Lower leg skin (tissue), 4 donors: ENCODE results near the gene ATF6. TPM values are rescaled to one million over a fixed set of nuclear protein-coding genes. Genes with fewer than 3 reads are reported as not detected.

ENCODE experiments used
- DNase-seq, 2 donors: peaks; one replicate each; pipeline ENCODE4 v3.0.0-alpha.2; 2019; ENCODE audit warnings: low spot score in 2 of 2
- H3K4me3 ChIP-seq: fragments of 200-600 bp; sonication (generic); 2 replicates; pipeline ENCODE4 v1.5.1; 2017; ENCODE audit warnings: mild to moderate bottlenecking, low read depth; ENCODE audit not compliant: poor library complexity, severe bottlenecking
- POLR2A ChIP-seq, 2 donors: fragments of 450-650 bp; IDR thresholded peaks; one replicate each; pipeline ENCODE4 v1.6.1; 2016 to 2017; ENCODE audit warnings: antibody characterized with exemption in 2 of 2, mild to moderate bottlenecking in 1 of 2, moderate library complexity in 1 of 2
- whole genome bisulfite sequencing, 2 donors: methylation state at CpG; one replicate each; pipeline ENCODE4 v1.1.5; 2018; 5-methylcytosine and 5-hydroxymethylcytosine counted together
- intact Hi-C: fragments of 100-400 bp; cut with DNase I; formaldehyde crosslinking; loops from one replicate; pipeline ENCODE4 v1.15.0; 2023; ENCODE audit warnings: low total_unique reads
- total RNA-seq, 4 donors: library from RNA; depleted of rRNA; stranded (reverse); fragments of >200 nt; gene quantifications; one replicate each; pipeline ENCODE4 v1.1.0, GENCODE V29; 2016
- TF ChIP-seq, protein P1 (sequence below), 3 donors: fragments of 450-650 bp; IDR thresholded peaks; one replicate each; pipeline ENCODE4 v1.5.1; 2016; ENCODE audit warnings: antibody characterized with exemption in 3 of 3, mild to moderate bottlenecking in 3 of 3, moderate library complexity in 2 of 3

The ATF6 gene
- total RNA-seq, 4 donors from 2014 or later: 28.7 to 33.5 (median 31.2) TPM

DNA sequence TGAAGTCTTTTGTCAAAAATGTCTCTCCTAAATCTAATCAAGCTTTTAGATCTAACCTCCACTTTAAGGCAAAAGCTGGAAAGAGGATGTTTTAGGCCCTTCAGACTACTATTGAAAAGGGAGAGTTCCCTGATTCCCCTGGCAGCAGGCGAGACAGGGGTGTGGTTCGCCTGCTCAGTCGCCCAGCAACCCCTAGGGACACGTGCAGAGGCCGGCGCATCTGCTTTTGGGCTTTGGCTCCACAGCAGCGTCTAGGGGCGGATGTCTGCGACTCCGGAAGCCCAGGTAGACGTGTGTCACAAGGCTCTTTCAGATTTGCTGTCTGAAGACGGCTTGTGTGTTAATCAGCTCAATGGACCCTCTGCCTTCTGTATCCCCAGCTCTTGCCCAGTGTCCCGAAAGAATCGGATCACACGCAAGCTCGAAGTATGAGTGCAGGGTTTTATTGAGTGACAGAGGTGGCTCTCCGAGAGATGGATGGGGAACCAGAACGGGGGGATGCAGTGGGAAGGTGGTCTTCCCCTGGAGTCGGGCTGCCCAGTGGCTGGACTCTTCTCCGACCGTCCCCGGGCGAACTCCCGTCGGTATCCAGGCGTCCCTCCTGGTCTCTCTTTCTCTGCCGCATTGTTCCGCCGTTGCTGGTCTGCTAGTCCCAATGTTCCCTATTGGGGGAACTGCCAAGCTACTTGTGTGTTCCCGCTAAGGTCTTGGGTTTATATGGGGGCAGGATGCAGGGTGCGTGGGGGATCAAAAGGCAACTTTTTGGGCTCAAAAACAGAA is 212.1 kb downstream of the ATF6 start:
- TF ChIP-seq POLR2A (IDR thresholded peaks at IDR 0.05): no peak
- TF ChIP-seq, protein P1, sequence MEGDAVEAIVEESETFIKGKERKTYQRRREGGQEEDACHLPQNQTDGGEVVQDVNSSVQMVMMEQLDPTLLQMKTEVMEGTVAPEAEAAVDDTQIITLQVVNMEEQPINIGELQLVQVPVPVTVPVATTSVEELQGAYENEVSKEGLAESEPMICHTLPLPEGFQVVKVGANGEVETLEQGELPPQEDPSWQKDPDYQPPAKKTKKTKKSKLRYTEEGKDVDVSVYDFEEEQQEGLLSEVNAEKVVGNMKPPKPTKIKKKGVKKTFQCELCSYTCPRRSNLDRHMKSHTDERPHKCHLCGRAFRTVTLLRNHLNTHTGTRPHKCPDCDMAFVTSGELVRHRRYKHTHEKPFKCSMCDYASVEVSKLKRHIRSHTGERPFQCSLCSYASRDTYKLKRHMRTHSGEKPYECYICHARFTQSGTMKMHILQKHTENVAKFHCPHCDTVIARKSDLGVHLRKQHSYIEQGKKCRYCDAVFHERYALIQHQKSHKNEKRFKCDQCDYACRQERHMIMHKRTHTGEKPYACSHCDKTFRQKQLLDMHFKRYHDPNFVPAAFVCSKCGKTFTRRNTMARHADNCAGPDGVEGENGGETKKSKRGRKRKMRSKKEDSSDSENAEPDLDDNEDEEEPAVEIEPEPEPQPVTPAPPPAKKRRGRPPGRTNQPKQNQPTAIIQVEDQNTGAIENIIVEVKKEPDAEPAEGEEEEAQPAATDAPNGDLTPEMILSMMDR (IDR thresholded peaks at IDR 0.05): no peak
- 63 to 69% methylated on average over 31 of the region's 31 CpGs for WGBS, 2 donors
- no peak for DNase-seq
- intact Hi-C loops: no loop called here
- no peak overlapping the region for H3K4me3 ChIP-seq

DNA sequence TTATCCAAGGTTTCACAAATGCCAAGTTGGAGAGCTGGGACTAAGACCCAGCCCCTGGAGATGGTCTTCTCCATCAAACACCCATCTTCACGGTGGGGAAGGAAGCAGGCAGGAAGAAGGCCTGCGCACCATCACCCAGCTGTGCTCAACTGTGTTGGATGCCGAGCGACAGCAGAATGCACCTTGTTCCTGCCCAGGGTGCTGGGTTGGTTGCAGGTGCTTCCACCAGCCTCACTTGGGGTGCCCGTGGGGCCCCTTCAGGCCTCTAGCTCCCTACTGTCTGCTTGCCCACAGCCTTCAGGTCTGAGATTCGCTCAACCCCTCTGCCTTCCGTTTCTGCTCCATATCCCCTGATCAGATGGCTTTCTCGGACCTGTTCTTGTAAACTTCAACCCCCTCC is 215.0 kb downstream of the ATF6 start:
- DNase-seq: peak in 1 of 2 donors; percentile 74
- WGBS, 2 donors: 82 to 85% methylated on average over 8 of the region's 8 CpGs
- no peak overlapping the region for H3K4me3 ChIP-seq
- TF ChIP-seq POLR2A (IDR thresholded peaks at IDR 0.05): no peak
- intact Hi-C loops: no loop called here

DNA sequence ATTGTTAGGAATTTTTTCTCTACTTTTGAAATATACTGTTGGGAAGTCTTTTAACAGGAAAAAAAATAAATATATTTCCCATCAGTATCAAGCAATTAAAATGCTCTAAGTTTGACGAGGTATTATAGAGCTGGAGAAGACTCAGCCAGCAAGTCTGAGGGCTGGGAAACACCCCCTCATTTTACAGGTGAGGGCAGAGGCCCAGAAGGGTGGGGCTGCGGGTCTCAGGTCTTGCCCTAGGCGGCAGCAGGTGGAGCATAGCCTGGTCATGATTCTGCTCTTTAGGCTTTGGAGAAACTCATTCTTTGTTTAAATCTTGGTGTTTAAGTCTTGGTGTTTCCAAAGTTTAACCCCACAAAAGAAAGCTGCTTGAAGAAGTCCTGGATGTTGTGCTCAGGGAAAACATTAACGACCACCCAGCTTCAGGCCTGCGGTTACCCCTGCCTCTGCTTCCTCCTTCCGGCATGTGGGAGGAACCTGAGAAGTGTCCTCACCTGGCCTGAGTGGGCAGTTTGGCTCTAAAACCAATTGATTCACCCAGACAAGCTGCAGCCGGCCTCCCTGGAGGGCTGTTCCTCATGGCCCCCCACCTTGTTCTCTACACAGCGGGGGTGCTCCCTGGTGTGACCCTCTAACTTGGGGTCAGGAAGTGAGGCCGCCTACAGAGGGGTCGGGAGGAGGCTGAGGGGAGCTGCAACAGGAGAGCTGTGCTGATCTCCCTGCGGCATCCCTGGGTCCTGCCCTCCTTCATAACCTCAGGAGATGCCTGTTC is 215.8 kb downstream of the ATF6 start:
- peak in 1 of 2 donors; percentile 50 for DNase-seq
- 67 to 74% methylated on average over 11 of the region's 11 CpGs for WGBS, 2 donors
- no peak overlapping the region for H3K4me3 ChIP-seq
- intact Hi-C loops: no loop called here
- TF ChIP-seq POLR2A (IDR thresholded peaks at IDR 0.05): no peak
- TF ChIP-seq, protein P1 (IDR thresholded peaks at IDR 0.05): no peak

DNA sequence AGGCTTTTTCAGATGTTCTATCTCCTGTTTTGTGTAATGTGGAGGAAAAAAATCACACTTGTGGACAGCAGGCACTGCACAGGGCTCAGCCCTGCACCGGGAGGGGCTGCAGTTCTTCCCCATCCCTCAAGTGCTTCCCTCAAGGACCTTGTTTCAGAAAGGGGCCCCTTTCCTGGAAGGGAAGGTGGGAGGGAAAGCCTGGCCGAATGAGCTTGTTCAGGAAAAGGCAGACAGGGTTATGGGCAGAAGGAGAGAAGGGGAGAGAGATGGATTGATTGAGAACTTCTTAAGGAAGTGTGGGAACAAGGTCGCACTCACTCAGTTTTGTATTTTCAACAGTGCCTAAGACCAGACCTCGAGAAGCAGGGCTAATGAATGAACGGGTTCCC is 216.4 kb downstream of the ATF6 start:
- intact Hi-C loops: no loop called here
- WGBS, 2 donors: 75% methylated on average over 5 of the region's 5 CpGs
- DNase-seq: peak in 1 of 2 donors; percentile 61
- no peak overlapping the region for H3K4me3 ChIP-seq
- no peak for TF ChIP-seq POLR2A (IDR thresholded peaks at IDR 0.05)
- TF ChIP-seq, protein P1 (IDR thresholded peaks at IDR 0.05): no peak

DNA sequence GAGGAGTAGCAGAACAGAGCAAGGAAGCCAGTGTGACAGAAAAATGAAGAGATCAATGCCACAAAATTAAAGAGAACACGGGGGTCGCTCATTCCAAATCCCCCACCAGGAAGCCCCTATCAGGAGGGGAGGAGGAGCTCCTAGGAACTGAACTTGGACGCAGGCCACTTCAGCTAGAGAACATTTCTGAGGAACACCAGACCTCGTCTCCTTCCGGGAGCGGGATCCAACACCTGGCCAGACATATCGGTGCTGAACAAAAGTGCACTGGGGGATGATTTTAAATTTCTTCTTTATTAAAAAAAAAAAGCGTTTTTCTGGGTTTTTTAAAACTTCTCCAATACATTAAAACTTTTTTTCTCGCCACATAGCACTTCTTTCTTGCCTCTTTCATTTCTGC is 216.8 kb downstream of the ATF6 start:
- TF ChIP-seq POLR2A (IDR thresholded peaks at IDR 0.05): no peak
- TF ChIP-seq, protein P1 (IDR thresholded peaks at IDR 0.05): no peak
- no peak overlapping the region for H3K4me3 ChIP-seq
- peak in 1 of 2 donors; percentile 39 for DNase-seq
- WGBS, 2 donors: 77 to 87% methylated on average over 9 of the region's 9 CpGs
- intact Hi-C loops: no loop called here

DNA sequence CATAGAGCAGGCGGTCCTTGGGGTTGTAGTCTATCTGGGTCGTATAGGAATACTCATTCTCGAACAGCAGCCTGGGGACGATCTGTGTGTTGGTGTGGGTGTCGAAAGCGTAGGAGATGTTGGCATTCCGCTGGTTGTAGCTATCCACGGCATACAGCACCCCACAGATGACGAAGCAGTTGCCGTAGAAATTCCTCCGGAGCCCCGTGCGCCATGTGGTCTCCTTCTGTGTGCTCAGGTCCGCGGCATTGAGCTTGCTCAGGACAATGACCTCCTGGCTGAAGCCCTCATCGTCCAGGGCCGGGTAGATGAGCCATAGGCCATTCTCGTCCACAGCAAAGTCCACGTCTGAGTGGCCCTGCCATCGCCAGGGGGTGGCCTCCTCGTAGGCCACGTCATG is 217.6 kb downstream of the ATF6 start:
- no peak for TF ChIP-seq POLR2A (IDR thresholded peaks at IDR 0.05)
- TF ChIP-seq, protein P1 (IDR thresholded peaks at IDR 0.05): no peak
- 94 to 95% methylated on average over 21 to 22 of the region's 22 CpGs for WGBS, 2 donors
- no peak overlapping the region for H3K4me3 ChIP-seq
- intact Hi-C loops: no loop called here
- DNase-seq: peak in 1 of 2 donors; percentile 81
